Neuron (in vitro differentiated cells): ENCODE results near the gene NAPG.

Experiments used
- H2AFZ ChIP-seq: one replicate; pipeline ENCODE4 v1.6.1; 2013; ENCODE audit warnings: low read depth, mild to moderate bottlenecking, inconsistent platforms, low read length, moderate library complexity
- H3K27me3 ChIP-seq: one replicate; pipeline ENCODE4 v1.6.1; 2013; ENCODE audit warnings: low read length; ENCODE audit not compliant: insufficient read depth
- H3K36me3 ChIP-seq: one replicate; pipeline ENCODE4 v1.6.1; 2013; ENCODE audit warnings: low read length; ENCODE audit not compliant: insufficient read depth
- H3K4me1 ChIP-seq: one replicate; pipeline ENCODE4 v1.6.1; 2013; ENCODE audit warnings: low read length; ENCODE audit not compliant: insufficient read depth
- H3K4me3 ChIP-seq: 2 replicates; pipeline ENCODE4 v1.5.1; 2013; ENCODE audit warnings: mild to moderate bottlenecking, low read length, moderate library complexity
- H3K9me3 ChIP-seq: one replicate; pipeline ENCODE4 v1.6.1; 2013; ENCODE audit warnings: low read length

Gene NAPG

DNA sequence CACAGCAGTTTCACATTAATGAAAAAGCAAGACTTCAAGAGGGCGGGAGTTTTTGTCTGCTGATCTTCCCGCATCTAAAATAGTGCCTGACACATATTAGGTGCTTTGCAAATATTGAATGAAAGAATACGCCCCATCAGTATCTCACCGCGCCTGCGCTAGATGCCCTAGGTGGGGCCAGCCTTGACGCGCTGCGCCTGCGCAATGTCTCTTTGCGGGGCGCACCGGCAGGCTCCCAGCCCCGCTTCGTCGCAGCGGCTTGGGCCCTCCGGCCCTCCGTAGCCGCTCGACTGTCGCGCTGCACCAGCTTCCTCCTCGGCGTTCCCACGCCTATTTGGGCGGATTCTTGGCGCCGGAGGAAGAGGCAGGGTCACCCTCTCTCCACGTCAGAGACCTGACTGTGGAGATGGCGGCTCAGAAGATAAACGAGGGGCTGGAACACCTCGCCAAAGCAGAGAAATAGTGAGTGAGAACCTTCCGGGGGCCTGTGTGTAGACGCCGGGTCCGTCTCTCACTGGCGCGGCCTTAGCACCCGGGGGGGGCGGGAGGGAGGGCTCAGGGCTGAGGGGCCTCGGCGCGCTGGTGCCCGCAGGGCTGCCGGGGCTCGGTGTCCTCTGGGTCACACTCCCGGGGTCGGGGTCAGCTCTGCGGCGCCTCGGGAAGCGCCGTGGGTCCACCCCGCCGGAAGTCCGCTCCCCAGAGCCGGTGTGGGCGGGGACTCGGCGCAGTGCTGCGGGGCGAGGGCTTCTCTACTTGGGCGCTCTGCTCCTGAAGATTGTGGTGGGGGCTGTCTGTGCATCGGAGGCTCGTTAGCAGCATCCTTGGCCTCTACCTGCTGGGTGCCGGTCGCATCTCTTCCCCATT is at the start of gene NAPG:
Gene NAPG (plus strand): TSS at position 331 of the 864 bp plus-strand sequence. CDS start 76 bp downstream, at position 407.
- Histone ChIP-seq H3K9me3 (no peaks in the 10 kb centered on the region), H3K4me3 (peak within 1 kb of the TSS; percentile 84), H3K27me3 (no peaks in the 10 kb centered on the region), H3K4me1 (peaks cover 9% of the 10 kb centered on the region), H2AFZ (peak within 1 kb of the TSS; percentile 3), H3K36me3 (no peaks in the 10 kb centered on the region)

DNA sequence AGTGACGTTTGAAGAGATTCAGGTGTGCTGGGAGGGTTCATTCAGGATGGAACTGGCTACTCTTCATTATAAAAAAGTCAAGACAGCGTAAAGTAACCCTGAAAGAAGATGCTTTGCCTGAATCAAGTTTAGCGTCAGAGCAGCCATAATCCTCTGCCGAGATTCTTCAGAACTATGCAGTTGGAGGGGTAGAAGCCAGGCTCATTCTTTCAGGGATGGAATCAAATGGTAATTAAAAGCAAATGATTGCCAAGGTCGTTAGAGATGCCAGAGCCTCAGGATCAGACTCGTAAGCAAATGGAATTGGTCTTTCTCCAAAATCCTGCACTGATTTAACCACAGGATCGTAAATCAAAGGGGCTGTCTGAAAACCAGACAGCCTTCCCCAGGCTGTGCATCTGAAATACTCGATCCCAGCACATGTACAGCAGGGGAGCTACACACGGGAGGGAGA is 49.5 kb upstream of the NAPG start:
- Histone ChIP-seq H3K4me3 (no peak overlapping the region), H2AFZ (no peak overlapping the region), H3K4me1 (no peaks in the 10 kb centered on the region), H3K27me3 (no peaks in the 10 kb centered on the region), H3K36me3 (no peaks in the 10 kb centered on the region), H3K9me3 (peaks cover 3% of the 10 kb centered on the region)

DNA sequence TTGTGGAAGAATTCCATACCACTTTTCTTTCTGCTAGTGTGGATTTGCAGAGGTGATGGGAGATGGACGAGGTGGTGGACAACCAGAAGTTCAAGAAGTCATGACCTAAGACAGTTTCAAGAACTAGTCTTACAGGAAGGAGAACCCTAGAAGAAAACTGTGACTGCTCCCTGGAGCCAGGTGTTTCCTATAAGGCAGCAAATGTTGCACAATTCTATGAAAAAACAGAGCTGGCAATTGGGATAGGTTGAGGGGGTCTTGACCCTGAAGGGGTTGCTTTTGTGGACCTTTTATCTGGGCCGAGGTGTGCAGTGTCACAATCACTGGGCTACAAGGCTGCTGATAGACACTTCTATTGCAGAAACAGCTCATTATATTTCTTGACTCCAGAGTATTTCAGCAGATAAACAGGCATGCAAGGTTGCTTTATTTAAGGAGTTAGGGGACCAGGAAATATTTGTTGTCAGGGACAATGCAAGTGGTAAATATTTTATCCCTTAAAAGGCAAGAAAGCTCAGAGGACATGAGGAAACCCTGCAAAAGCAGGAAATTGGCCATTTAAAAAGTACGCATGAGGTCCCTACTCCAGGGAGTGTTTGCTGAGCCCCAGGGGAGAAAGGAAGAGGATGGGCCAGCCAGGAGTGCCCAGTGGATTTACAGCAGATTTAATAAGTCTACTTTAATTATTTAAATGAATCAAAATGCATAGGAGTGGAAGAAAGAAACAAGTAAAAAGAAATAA is 48.5 kb upstream of the NAPG start:
- Histone ChIP-seq H3K4me3 (no peak overlapping the region), H3K4me1 (no peaks in the 10 kb centered on the region), H3K27me3 (no peaks in the 10 kb centered on the region), H2AFZ (no peak overlapping the region), H3K36me3 (no peaks in the 10 kb centered on the region), H3K9me3 (peaks cover 3% of the 10 kb centered on the region)

DNA sequence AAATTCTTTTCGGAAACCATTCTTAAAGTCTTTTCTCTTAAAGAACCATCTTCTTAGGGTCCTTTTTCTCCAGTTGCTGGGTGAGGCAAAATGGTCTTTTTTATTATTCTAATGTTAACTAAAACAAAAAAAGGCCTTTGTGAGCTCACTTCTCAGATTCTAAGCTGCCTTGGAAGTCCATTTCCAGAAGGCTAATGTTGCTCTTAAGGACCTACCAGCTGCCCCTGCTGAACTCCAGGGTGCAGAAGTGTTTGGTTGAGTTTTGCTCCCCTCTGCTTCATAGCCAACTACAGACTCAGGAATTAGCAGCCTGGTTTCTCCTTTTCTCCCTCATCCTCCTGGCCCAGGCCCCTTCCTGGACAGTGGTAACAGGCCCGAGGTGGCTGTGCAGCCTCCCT is 48.0 kb upstream of the NAPG start:
- Histone ChIP-seq H3K4me3 (no peak overlapping the region), H2AFZ (no peak overlapping the region), H3K36me3 (no peaks in the 10 kb centered on the region), H3K27me3 (no peaks in the 10 kb centered on the region), H3K9me3 (peaks cover 3% of the 10 kb centered on the region), H3K4me1 (no peaks in the 10 kb centered on the region)

DNA sequence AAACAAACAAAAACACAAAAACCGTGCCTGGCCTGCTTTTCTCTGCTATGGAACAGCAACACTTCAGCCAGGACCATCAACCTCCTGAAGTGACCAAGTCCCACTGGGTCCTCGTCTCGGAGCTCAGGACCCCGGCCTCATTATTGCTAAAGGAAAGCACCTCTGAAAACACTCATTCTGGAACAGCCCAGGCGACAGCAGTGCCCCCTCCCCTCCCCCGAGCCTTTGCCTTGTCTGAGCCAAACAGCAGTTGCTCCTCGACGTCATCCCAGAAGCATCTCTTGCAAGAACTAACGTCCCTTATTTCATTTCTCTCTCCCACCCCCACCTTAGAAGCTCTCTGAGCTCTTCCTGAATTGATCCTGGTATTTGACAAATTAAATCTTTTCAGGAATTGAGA is 44.0 kb upstream of the NAPG start:
- Histone ChIP-seq H3K36me3 (no peaks in the 10 kb centered on the region), H2AFZ (no peak overlapping the region), H3K27me3 (no peaks in the 10 kb centered on the region)

DNA sequence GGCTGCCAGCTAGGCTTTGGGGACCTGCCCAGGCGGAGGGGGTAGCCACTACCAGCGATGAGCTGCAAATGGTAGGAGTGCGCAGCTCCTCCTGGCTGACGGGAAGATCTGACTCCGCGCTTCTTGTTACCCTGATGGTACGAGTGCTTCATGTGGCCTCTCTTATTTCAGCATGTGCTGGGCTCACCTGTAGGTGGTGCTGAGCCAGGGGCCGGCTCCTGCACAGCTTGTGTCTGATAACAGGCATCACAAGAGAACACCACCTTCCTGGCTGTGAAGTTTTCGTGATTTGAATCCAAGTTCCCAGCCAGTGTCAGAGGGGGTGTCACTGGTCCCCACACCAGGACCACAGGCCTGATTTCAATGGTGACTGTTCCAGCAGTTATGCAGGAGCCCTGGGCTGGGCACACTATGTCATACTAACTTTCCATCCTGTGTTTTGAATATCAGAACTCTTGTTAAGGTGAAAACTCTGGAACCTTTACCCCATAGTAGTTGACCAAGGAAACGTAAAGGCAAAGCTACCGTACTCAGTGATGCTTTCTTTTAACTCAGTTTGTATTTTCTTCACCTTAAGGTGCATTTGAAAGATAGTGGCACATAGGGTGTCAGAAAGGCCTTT is 43.4 kb upstream of the NAPG start:
- Histone ChIP-seq H3K4me3 (no peak overlapping the region), H3K27me3 (no peaks in the 10 kb centered on the region), H3K4me1 (no peaks in the 10 kb centered on the region), H3K9me3 (peaks cover 3% of the 10 kb centered on the region), H3K36me3 (no peaks in the 10 kb centered on the region), H2AFZ (no peak overlapping the region)

More for the DNA sequence above, 44.0 kb upstream of the NAPG start:
- Histone ChIP-seq H3K4me3 (no peak overlapping the region), H3K9me3 (peaks cover 3% of the 10 kb centered on the region), H3K4me1 (no peaks in the 10 kb centered on the region)

DNA sequence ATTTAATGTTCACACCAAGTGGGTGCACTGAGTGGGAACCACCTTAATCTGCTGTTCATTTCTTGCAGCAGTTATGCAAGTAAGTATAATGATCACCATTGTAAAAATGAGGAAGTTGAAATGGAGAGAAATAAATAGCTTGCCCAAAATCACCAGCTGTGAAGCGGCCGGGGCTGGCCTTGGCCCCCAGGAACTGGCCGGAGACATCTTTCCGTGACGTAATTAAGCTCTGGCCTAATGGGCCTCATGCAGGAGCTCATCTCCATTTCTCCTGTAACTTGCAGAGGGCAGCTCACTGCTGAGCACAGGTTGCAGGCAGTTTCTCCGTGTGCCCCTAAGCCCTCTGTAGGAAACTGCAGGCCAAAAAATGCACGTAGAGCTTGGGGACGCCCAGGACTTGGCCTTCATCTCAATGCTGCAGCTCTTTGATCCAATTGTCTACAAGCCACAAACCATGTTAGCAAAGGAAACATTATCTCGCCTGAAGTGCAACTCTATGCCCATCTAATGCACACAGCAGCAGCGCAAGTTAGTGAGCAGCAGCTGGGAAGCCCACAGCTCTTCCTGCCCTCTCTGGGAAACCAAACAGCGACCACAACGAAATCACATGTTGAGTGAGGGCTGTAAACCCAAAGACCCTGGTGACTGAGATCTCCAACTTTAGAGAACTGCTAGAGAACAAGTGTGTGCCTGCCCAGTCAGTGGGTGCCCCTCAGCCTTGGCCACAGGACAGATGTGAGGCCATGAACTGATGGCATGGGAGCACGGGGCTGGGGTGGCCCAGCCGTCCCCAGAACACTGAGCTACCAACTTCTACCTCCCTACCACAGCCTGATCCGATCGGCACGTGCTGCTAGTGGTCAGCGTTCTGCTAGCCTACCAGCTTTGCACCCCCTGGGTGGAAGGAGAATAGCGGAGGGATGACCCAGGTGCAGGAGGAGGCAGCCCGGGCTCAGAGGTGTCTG is 42.6 kb upstream of the NAPG start:
- no peak overlapping the region for H2AFZ ChIP-seq
- H3K36me3 ChIP-seq = no peaks in the 10 kb centered on the region
- H3K4me1 ChIP-seq = no peaks in the 10 kb centered on the region
- no peaks in the 10 kb centered on the region for H3K27me3 ChIP-seq
- H3K4me3 ChIP-seq = no peak overlapping the region
- H3K9me3 ChIP-seq = peaks cover under 1% of the 10 kb centered on the region

DNA sequence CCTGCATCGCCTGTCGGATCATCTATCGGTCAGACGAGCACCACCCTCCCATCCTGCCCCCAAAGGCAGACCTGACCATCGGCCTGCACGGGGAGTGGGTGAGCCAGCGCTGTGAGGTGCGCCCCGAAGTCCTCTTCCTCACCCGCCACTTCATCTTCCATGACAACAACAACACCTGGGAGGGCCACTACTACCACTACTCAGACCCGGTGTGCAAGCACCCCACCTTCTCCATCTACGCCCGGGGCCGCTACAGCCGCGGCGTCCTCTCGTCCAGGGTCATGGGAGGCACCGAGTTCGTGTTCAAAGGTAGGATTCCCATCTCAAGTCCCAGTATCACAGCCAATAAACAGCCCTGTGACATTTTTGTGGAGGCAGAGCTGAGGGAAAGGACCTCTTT is 40.4 kb upstream of the NAPG start:
- Histone ChIP-seq H2AFZ (no peak overlapping the region), H3K4me3 (no peak overlapping the region), H3K4me1 (no peaks in the 10 kb centered on the region), H3K27me3 (no peaks in the 10 kb centered on the region), H3K9me3 (no peaks in the 10 kb centered on the region), H3K36me3 (no peaks in the 10 kb centered on the region)

DNA sequence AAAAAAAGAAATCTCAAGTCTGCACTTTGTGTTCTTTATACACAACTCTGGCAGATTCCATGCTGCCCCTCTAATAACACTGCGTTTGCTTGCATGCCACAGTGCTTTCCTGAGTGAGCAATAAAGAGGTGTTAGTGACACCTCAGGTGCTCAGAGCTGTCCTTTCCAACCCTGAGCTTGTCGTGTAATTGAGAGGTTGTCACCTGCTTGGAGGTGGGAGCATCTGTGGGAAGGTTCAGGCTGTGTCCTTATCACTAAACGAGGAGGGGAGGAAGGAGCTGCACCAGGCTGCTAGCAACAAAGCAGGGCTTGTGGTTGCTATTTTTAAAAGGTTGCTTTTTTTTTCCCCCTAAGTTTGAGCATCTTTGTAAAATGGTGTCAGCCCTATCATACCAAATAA is 39.5 kb upstream of the NAPG start:
- no peak overlapping the region for H3K4me3 ChIP-seq
- no peaks in the 10 kb centered on the region for H3K36me3 ChIP-seq

DNA sequence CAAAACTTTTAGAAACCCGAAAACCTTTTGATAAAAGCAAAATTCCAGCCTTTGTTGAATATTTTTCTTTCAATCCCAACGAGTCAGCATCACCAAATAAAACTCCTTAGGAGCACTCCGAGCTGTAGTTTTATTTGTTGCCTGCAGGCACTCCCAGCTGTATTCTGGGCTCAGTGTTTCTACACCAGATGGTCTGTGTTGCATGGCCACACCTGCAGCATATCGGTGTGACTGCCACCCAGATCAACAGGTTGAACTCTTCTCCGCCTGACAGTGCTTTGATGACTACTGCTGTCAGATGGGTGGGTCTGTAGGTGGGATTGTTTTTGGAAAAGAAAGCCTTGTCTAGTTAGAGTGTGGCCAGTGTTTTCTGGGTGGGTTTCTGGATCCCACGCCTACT is 38.7 kb upstream of the NAPG start:
- Histone ChIP-seq H2AFZ (no peak overlapping the region), H3K27me3 (no peaks in the 10 kb centered on the region), H3K36me3 (no peaks in the 10 kb centered on the region), H3K4me3 (no peak overlapping the region), H3K4me1 (no peaks in the 10 kb centered on the region), H3K9me3 (no peaks in the 10 kb centered on the region)

More for the DNA sequence above, 39.5 kb upstream of the NAPG start:
- Histone ChIP-seq H3K9me3 (no peaks in the 10 kb centered on the region), H3K27me3 (no peaks in the 10 kb centered on the region), H3K4me1 (no peaks in the 10 kb centered on the region), H2AFZ (no peak overlapping the region)

DNA sequence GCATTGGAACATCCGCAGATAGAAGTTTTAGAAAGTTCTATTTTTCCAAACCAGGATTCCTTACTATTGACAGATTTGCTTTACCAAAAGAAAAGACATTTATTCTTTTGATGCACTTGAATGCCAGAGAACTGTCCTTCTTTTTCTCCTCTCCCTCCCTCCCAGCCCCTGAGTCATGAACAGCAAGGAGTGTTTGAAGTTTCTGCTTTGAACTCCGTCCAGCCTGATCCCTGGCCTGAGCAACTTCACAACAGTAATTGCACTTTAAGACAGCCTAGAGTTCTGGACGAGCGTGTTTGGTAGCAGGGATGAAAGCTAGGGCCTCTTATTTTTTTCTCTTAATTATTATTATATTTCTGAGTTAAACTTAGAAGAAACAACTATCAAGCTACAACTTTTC is 37.8 kb upstream of the NAPG start:
- H2AFZ ChIP-seq = no peak overlapping the region
- H3K36me3 ChIP-seq = no peaks in the 10 kb centered on the region
- no peaks in the 10 kb centered on the region for H3K27me3 ChIP-seq

DNA sequence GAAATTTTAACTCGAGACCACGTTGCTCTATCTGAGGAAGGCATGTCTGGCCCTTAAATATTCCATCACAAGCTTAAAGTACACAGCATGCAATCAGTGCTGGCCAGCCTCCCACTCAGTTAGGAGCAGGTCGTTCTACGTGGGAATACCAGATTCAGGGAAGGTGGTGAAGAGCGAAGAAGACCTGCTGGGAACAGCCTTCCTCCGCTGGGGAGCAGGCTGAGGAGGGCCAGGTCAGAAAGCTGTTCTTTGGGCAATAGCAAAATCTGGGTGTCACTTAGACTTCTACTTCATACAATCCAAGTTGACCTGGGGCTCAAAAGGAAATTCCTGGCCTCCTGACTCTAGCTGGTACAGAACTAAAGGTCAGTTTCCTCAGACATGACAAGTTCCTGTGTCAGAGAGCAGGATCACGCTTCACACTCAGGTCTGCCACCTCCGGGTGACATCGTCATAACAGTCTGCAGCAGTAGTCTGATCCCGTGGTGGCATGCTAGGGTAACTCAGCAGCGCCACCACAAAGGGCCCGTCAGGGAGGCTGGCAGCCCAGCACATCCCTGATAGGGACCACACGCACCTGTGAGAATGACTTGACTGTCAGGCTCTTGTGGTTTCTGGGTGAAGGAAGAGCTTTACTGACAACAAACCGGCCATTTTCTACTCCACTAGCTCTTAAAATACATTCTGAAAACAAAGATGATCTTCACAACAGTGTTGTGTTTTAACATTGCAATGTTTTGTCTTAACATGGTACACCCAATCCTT is 35.2 kb upstream of the NAPG start:
- H3K27me3 ChIP-seq = no peaks in the 10 kb centered on the region
- no peaks in the 10 kb centered on the region for H3K36me3 ChIP-seq
- H3K9me3 ChIP-seq = no peaks in the 10 kb centered on the region
- H3K4me3 ChIP-seq = no peak overlapping the region
- H2AFZ ChIP-seq = no peak overlapping the region
- no peaks in the 10 kb centered on the region for H3K4me1 ChIP-seq

More for the DNA sequence above, 37.8 kb upstream of the NAPG start:
- Histone ChIP-seq H3K4me3 (no peak overlapping the region), H3K4me1 (no peaks in the 10 kb centered on the region), H3K9me3 (no peaks in the 10 kb centered on the region)
